NAMALWA (cell line): Measurements from ENCODE around the gene MPZL1.
"Not testable (repeated sequence)": the region's sequence is repeated elsewhere in the genome, so short reads cannot be mapped to it uniquely, and the experiment has no call there.

Experiments used
- DNase-seq: peaks from one replicate; pipeline ENCODE4 v3.0.0-alpha.2; 2015; ENCODE audit warnings: low spot score

Gene MPZL1

DNA sequence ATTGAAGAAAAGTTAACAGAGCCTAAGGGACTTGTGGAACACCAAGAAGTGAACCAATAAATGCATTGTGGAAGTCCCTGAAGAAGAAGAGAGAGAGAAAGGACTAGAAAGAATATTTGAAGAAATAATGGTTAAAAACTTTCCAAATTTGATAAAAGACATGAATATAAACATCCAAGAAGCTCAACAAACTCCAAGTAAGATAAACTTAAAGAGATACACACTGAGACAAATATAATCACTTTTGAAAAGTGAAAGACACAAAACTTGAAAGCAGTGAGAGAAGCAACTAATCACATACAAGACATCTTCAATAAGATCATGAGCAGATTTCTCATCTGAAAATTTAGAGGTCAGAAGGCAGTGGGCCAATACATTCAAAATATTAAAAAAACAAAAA lies 91.2 kb downstream of the MPZL1 start:
- DNase-seq: no peak

DNA sequence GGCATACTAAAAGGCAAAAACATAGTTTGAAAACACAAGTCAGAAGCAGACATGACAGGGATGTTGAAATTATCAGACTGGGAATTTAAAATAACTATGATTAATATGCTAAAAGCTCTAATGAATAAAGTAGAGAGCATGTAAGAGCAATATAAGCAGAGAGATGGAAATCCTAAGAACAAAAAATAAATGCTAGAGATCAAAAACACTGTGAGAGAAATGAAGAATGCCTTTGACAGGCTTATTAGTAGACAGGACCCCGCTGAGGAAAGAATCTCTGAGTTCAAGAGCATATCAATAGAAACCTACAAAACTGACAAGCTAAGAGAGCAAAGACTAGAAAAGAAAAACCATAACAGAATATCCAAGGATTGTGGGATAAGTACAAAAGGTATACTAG lies 93.9 kb downstream of the MPZL1 start:
- DNase-seq: no peak

DNA sequence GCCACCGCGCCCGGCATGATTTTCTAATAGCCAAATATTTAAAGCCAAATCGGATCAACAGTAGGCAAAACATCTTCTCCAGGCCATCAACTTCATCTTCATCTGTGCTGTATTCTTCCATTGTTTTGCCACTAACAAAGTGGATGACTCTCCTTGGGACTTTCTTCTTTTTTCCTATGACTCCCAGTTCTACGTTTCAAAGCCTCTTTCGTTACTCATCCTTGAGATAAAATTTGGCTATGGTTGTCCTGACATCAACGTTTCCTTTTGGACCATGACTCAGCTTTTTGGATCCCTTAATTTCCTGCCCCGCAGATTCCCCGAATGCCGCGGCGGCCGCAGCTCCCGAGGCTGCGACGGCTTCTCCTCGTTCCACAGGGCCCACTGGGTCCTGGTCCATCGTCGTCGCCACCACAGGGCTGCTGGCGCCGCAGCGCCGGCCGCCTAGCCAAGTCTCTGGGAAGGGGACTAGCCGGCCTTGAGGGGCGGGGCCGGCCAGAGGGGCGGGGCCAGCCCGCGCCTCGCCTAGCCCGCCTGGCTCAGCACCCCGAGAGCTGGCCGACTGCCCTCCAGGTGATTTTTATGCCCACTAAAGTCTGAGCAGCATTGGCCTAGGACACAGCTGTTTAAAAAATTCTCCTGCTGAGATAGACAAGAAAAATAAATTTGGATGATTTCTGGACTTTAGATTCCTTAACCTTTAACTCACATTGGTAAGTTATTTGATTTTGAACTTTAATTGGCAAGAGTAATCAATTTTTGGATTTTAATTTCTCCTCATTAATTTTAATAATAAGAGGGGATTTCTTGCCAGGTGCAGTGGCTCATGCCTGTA lies 98.3 kb downstream of the MPZL1 start:
- no peak for DNase-seq

DNA sequence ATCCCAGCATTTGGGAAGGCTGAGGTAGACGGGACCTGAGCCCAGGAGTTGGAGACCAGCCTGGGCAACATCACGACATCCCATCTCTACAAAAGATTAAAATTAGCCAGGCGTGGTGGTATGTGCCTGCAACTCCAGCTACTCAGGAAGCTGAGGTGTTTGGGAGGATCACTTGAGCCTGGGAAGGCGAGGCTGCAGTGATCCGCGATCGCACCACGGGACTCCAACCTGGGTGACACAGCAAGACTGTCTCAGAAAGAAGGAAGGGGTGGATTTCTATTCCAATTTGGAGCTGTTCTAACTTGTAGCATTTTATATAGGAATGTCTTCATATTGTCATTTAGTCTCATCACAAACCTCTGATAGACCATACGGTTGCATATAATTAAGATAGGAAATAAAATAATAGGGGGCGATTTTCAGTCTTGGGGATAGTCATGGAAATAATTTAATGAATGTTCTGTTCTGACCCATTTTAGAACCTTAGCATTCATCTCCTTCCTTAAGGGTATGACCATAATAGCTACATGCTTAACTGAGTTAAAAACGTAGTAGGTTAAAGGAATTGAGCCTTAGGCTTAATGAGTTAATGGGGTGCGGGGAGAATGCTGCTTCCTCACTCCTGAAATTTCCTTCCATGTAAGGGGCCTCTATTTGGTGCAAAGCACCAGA lies 99.0 kb downstream of the MPZL1 start:
- no peak for DNase-seq

DNA sequence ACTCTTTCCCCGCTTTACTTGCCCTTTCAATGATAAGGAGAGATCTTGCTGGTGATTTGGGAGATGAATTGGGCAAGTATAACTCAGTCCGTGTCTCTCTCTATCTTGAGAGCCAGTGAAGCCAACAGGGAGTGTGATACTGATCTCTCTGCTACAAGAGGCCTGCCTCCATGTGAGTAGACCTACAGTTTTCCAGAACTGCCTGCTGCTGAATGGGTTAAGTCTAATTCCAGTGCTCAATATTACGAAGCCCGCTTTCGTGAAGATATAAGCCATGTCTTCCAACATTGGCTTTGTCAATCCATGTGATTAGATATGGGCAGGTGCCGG lies 99.5 kb downstream of the MPZL1 start:
- no peak for DNase-seq

DNA sequence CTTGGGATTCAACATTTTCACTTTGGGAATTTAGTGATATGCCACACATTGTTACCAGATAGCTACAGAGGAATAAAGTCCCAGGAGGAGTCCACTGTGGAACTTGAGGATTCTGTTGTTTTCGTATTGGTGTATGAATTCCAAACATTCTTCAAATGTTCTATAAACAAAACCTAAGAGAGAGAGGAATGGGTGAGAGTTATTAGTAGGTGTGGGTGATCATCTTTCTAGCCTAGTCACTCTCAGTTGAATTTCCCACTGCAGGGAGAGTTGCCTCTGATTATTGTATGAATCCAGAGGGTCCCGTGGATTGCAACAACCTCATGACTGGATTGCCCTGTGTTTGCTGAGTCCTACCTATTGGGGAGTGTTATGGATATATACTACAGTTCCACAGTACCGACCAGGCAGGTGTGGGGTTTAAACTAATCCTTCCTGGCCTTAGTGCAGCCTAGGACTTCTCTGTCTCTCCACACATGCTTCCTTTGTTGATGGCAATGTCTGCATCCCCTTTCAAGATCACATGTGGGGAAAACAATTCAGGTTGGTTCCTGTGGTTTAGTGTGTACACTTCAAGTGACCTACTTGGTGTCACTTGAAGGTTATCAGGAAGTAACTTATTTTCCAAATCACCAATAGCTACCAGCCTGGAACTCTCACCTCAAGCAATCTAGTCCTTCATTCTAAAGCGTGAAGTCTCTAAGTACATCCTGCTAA lies 100.3 kb downstream of the MPZL1 start:
- no peak for DNase-seq

DNA sequence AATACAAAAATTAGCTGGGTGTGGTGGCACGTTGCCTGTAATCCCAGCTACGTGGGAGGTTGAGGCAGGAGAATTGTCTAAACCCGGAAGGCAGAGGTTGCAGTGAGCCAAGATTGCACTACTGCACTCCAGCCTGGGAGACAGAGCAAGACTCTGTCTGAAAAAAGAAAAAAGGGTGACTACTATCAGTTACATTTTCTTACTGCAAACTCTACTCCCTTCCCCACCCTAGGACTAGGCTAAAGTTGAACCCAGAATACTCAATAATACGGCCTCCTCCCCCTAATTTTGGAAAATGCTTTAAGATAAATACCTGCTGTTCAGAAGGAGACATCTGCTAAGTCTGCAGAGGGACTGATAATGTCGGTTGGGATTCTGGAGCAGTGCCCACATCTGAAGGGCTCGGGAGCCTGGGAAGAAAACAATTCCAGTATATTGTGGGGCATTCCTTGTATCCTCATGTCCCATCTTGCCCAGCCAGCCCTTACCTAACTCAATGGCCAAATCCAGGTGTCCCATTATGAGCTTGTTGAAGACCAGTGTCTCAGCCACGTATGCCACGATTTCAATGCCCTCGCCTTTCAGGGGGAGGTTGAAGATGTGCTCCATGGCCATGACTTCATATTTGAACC lies 102.5 kb downstream of the MPZL1 start:
- no peak for DNase-seq

DNA sequence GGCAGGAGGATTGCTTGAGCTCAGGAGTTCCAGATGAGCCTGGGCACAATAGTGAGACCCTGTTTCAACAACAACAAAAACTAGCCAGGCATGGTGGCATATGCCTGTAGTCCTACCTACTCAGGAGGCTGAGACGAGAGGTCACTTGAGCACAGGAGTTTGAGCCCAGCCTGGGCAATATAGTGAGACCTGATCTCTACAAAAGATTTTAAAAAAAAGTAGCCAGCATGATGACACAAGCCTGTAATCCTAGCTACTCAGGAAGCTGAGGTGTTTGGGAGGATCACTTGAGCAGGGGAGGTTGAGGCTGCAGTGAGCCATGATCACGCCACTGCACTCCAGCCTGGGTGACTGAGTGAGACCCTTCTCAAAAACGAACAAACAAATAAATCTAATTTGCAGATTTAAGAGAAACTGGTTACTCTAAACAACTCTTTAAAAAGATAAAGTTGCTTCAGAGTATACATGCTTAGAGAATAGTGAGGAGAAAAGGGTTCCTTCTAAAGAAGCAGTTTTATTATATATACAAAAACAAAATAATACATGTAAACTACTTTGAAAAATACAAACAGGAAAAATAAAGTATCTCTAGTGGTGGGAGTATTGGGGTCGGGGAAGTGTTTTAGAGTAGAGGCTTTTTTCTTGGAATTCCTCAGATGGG lies 103.8 kb downstream of the MPZL1 start:
- no peak for DNase-seq

DNA sequence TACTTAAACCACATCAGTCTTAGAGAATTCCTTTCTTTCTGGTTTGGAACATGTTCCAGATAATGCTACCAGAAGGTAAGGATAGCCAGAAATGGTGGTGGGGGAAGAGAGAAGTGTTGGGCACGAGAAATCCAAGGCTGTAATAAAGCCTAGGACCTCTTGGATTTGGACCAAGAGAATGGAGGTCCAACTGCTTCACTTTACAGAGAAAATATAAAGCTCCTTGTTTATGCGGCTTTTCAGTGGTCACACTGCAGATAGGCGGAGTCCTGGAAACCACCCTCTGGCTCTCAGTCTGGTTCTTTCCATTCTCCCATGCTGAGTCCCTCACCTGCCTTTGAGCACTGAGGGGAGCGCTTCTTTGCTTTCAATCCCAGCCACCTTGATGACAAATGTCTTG lies 104.3 kb downstream of the MPZL1 start:
- no peak for DNase-seq

DNA sequence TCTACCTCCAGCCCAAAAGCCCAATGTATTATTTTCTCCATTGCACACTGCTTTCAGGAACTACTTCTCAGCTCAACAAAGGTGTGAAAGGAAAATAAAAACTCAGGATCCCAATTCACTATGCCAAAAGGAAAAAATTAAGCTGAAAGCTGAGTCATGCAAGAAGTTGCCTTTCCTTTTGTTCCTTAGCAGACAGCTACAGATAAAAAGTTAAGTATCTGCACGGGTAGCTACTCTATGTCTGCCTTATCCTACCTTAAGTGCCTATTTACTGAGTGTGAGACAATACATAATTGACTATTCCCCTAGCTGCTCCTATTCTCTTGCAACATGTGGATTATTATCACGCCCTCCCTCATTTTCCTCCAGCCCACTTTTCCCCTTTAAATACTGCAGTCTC lies 108.1 kb downstream of the MPZL1 start:
- DNase-seq: no peak

DNA sequence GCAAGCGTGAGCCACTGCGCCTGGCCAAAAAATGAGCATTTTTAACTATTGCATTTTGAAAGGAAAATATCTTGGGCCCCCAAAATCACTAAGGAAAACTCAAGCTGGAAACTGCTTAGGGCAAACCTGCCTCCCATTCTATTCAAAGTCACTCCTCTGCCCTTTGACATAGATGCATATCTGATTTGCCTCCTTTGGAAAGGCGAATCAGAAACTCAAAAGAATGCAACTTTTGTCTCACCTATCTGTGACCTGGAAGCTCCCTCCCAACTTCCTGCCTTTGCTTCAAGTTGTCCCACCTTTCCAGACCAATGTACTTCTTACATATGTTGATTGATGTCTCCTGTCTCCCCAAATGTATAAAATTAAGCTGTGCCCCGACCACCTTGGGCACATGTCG lies 108.9 kb downstream of the MPZL1 start:
- not testable (repeated sequence) for DNase-seq

DNA sequence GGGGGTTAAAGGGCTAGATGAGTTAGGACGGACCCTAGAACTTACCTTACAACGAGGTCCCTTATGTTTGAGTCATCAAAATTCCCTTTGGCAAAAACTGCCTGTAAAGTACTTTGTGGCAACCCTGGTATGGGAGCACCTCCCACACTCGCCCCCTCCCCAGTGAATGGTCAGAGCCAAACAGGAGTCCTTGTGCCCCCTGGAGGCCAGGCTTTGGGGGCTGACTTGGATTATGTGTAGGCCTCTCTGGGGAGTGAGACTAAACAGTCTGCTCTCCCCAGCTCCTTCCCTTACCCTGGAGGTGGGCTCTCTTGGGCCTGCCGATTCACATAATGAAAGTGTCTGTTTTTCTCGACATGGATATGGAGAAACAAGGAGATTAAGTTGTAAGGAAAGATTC lies 110.9 kb downstream of the MPZL1 start:
- no peak for DNase-seq

DNA sequence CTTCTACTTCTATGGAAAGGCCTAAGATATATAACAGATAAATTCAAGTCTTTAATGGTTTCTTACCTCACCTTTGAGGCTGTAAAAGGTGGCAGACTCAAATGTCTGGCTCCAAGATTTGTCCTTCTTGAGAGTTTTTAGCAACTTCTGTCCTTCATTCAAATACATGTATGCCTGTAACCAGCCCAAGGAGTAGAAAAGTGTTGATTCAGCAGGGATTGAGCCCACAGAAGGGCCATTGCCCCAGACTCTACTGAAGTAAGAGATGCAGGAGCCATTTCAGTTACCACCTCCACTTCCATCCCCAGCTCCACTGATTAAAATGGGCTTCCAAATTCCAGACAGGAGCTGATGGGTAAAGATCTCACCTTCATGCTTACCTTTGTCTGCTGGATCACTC lies 112.1 kb downstream of the MPZL1 start:
- no peak for DNase-seq

DNA sequence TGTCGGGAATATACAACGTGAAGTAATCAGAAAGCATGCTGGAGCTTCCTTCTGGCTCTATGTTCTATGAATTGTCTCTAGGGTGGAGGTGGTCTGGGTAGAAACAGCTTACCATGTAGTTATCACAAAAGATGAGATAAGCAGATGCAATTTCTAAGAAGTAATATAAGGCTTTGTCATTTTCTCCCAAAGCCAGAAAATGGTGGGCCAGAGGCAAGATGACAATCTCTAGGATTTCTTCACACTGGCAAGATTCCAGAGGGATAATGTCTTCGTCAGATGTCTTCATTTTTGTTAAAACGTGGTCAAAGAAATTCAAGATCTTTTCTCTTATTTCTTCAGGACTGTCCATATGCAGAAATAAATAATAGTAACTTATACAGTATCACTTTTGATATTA lies 114.4 kb downstream of the MPZL1 start:
- no peak for DNase-seq

DNA sequence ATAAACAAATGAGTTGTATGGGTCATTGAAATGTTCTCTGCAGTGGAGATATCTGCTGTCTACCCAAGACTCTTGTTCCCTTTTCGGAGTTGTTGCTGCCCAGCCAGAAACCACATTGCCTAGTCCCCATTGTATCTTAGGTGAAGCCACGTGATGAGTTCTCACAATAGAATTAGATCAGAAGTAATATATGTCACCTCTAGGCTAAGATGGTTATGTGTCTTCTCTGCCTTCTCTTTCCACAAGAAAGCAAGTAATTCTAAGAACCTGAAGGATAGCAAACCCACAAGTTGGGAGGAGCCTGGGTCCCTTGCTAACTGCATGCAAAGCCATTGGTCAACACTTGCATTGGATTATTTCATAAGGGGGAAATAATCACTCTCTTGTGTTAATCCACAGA lies 115.5 kb downstream of the MPZL1 start:
- DNase-seq: no peak

DNA sequence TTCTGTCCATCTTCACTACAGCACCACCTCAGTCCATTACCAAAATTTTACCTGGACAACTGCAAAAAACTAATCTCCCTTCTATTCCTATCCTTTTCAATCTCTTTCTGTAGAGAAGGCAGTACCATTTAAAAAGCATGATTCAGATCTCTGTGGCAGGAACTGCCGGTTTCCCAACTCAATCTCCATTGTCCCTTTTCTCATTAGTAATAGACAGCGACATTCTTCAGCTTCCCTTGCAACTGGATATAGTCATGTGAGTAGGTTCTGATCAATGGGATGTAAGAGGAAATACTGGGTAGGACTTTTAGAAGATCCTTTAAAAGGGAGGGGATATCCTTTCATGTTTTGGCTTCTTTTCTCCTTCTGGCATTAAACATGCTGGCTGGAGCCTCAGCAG lies 117.2 kb downstream of the MPZL1 start:
- no peak for DNase-seq
